Measurements from ENCODE around the gene ZMYND8. TPM values are rescaled to one million over a fixed set of nuclear protein-coding genes. Genes with fewer than 3 reads are reported as not detected.
"Not testable (repeated sequence)": the region's sequence is repeated elsewhere in the genome, so short reads cannot be mapped to it uniquely, and the experiment has no call there.

Gene ZMYND8
- total RNA-seq, 1 donor from 2014 or later, result 109 TPM

- no peak for DNase-seq (ENCODE audit: low spot score)
- H3K27ac Mint-ChIP-seq (ENCODE audit: unreplicated experiment), result no peak overlapping the region
- no peaks in the 10 kb centered on the region for H3K36me3 Mint-ChIP-seq (ENCODE audit: low read depth, unreplicated experiment)
- no peak overlapping the region for H3K4me3 Mint-ChIP-seq (ENCODE audit: unreplicated experiment)
- H3K27me3 Mint-ChIP-seq (ENCODE audit: unreplicated experiment), result peaks cover 3% of the 10 kb centered on the region
- TF ChIP-seq CTCF (IDR thresholded peaks at IDR 0.05; ENCODE audit: unreplicated experiment), result no peak
- peaks cover 3% of the 10 kb centered on the region for H3K4me1 Mint-ChIP-seq (ENCODE audit: unreplicated experiment)
- no peaks in the 10 kb centered on the region for H3K9me3 Mint-ChIP-seq (ENCODE audit: unreplicated experiment)
Observed at GRCh38 chr20:47389867-47390347, 33.4 kb upstream of the ZMYND8 start.

- H3K4me1 Mint-ChIP-seq (ENCODE audit: unreplicated experiment); H3K27me3 Mint-ChIP-seq (ENCODE audit: unreplicated experiment); H3K4me3 Mint-ChIP-seq (ENCODE audit: unreplicated experiment); H3K27ac Mint-ChIP-seq (ENCODE audit: unreplicated experiment); H3K9me3 Mint-ChIP-seq (ENCODE audit: unreplicated experiment); DNase-seq (ENCODE audit: low spot score); H3K36me3 Mint-ChIP-seq (ENCODE audit: low read depth, unreplicated experiment): not testable (repeated sequence)
Observed at GRCh38 chr20:47385968-47386367, 29.5 kb upstream of the ZMYND8 start.

GRCh38 chr20:47382746-47383415, 26.4 kb upstream of the ZMYND8 start:
- peaks cover 6% of the 10 kb centered on the region for H3K27me3 Mint-ChIP-seq (ENCODE audit: unreplicated experiment)
- no peak overlapping the region for H3K27ac Mint-ChIP-seq (ENCODE audit: unreplicated experiment)
- no peak for DNase-seq (ENCODE audit: low spot score)
- H3K9me3 Mint-ChIP-seq (ENCODE audit: unreplicated experiment), result no peaks in the 10 kb centered on the region
- H3K4me1 Mint-ChIP-seq (ENCODE audit: unreplicated experiment), result no peaks in the 10 kb centered on the region
- no peak for TF ChIP-seq CTCF (IDR thresholded peaks at IDR 0.05; ENCODE audit: unreplicated experiment)
- H3K4me3 Mint-ChIP-seq (ENCODE audit: unreplicated experiment), result no peak overlapping the region
- H3K36me3 Mint-ChIP-seq (ENCODE audit: low read depth, unreplicated experiment), result no peaks in the 10 kb centered on the region

GRCh38 chr20:47380481-47380880, 24.0 kb upstream of the ZMYND8 start:
- peaks cover 6% of the 10 kb centered on the region for H3K27me3 Mint-ChIP-seq (ENCODE audit: unreplicated experiment)
- no peak for TF ChIP-seq CTCF (IDR thresholded peaks at IDR 0.05; ENCODE audit: unreplicated experiment)
- H3K9me3 Mint-ChIP-seq (ENCODE audit: unreplicated experiment), result no peaks in the 10 kb centered on the region
- H3K27ac Mint-ChIP-seq (ENCODE audit: unreplicated experiment), result no peak overlapping the region
- no peak overlapping the region for H3K4me3 Mint-ChIP-seq (ENCODE audit: unreplicated experiment)
- peaks cover 6% of the 10 kb centered on the region for H3K4me1 Mint-ChIP-seq (ENCODE audit: unreplicated experiment)
- H3K36me3 Mint-ChIP-seq (ENCODE audit: low read depth, unreplicated experiment), result no peaks in the 10 kb centered on the region
- no peak for DNase-seq (ENCODE audit: low spot score)

GRCh38 chr20:47379433-47380150, 23.1 kb upstream of the ZMYND8 start:
- peaks cover 6% of the 10 kb centered on the region for H3K4me1 Mint-ChIP-seq (ENCODE audit: unreplicated experiment)
- TF ChIP-seq CTCF (IDR thresholded peaks at IDR 0.05; ENCODE audit: unreplicated experiment), result no peak
- H3K27me3 Mint-ChIP-seq (ENCODE audit: unreplicated experiment), result peaks cover 6% of the 10 kb centered on the region
- H3K27ac Mint-ChIP-seq (ENCODE audit: unreplicated experiment), result no peak overlapping the region
- H3K4me3 Mint-ChIP-seq (ENCODE audit: unreplicated experiment), result peak overlapping the region; percentile 14
- DNase-seq (ENCODE audit: low spot score), result no peak
- no peaks in the 10 kb centered on the region for H3K36me3 Mint-ChIP-seq (ENCODE audit: low read depth, unreplicated experiment)
- H3K9me3 Mint-ChIP-seq (ENCODE audit: unreplicated experiment), result no peaks in the 10 kb centered on the region
